OCI-LY3 (cell line): Measurements from ENCODE around the gene PAMR1.

Source experiments
- H2AFZ ChIP-seq: fragments of 200-600, 300-600 bp; shearing (Covaris generic); 2 replicates; pipeline ENCODE4 v1.6.0; 2014; ENCODE audit warnings: antibody characterized with exemption, low read depth, low read length
- H3K27ac ChIP-seq: fragments of 200-600, 300-600 bp; sonication (generic); 2 replicates; pipeline ENCODE4 v1.5.1; 2014; ENCODE audit warnings: mild to moderate bottlenecking, low read length, moderate library complexity, mixed read lengths
- H3K27me3 ChIP-seq: fragments of 200-600, 300-600 bp; sonication (generic); 2 replicates; pipeline ENCODE4 v1.6.1; 2014; ENCODE audit warnings: low read depth, low read length, mixed read lengths
- H3K36me3 ChIP-seq: fragments of 200-600, 300-600 bp; sonication (generic); replicated peaks from 2 replicates; pipeline ENCODE3; 2014; ENCODE audit warnings: low read depth, low read length, mixed read lengths
- H3K4me1 ChIP-seq: fragments of 300-600, 200-600 bp; sonication (generic); 2 replicates; pipeline ENCODE4 v1.6.1; 2014; ENCODE audit warnings: low read length, mixed read lengths
- H3K4me2 ChIP-seq: fragments of 200-600, 300-600 bp; sonication (generic); 2 replicates; pipeline ENCODE4 v1.6.1; 2014; ENCODE audit warnings: low read length, mixed read lengths
- H3K4me3 ChIP-seq: fragments of 300-600, 200-600 bp; sonication (generic); 2 replicates; pipeline ENCODE4 v1.5.1; 2014; ENCODE audit warnings: antibody characterized with exemption, mild to moderate bottlenecking, low read length, moderate library complexity
- H3K79me2 ChIP-seq: fragments of 300-600, 200-600 bp; shearing (Covaris generic); 2 replicates; pipeline ENCODE4 v1.6.1; 2014; ENCODE audit warnings: mild to moderate bottlenecking, low read length, mixed read lengths
- H3K9ac ChIP-seq: fragments of 300-600, 200-600 bp; shearing (Covaris generic); 2 replicates; pipeline ENCODE4 v1.6.0; 2014; ENCODE audit warnings: mild to moderate bottlenecking, low read length, moderate library complexity
- H3K9me3 ChIP-seq: fragments of 200-600, 300-600 bp; shearing (Covaris generic); 2 replicates; pipeline ENCODE4 v1.6.1; 2014; ENCODE audit warnings: low read length, mixed read lengths; ENCODE audit not compliant: insufficient read depth
- H4K20me1 ChIP-seq: fragments of 200-600, 300-600 bp; sonication (generic); 2 replicates; pipeline ENCODE4 v1.6.1; 2016; ENCODE audit warnings: low read length, mixed read lengths; ENCODE audit not compliant: insufficient read depth
- CTCF ChIP-seq: fragments of 200-600, 300-600 bp; sonication (generic); IDR thresholded peaks from 2 replicates; pipeline ENCODE4 v1.5.1; 2014; ENCODE audit warnings: antibody characterized with exemption, low read length, low read depth
- EZH2phosphoT487 ChIP-seq: fragments of 200-600 bp; shearing (Covaris generic); IDR thresholded peaks from 2 replicates; pipeline ENCODE4 v1.6.1; 2018; ENCODE audit warnings: antibody characterized with exemption, mixed run types, low read depth

PAMR1 gene

GRCh38 chr11:35525501-35526175, at the start of gene PAMR1:
Gene PAMR1, minus strand, starts transcription at chr11:35525616. Its CDS starts 31 bp downstream, at chr11:35525585.
- Histone ChIP-seq H2AFZ (no peak within 1 kb of the TSS), H4K20me1 (no peaks in the 10 kb centered on the region), H3K4me2 (no peak within 1 kb of the TSS), H3K9me3 (no peaks in the 10 kb centered on the region), H3K9ac (no peak within 1 kb of the TSS), H3K27ac (no peak within 1 kb of the TSS), H3K4me1 (no peaks in the 10 kb centered on the region), H3K79me2 (no peaks in the 10 kb centered on the region), H3K27me3 (peaks cover 50% of the 10 kb centered on the region), H3K4me3 (no peak within 1 kb of the TSS), H3K36me3 (no peaks in the 10 kb centered on the region)
- TF ChIP-seq CTCF, result no peak
- TF ChIP-seq EZH2phosphoT487, result no peak

GRCh38 chr11:35571696-35572095, 46.3 kb upstream of the PAMR1 start:
- H3K79me2 ChIP-seq, result no peaks in the 10 kb centered on the region
- H4K20me1 ChIP-seq, result no peaks in the 10 kb centered on the region
- H3K4me2 ChIP-seq, result no peak overlapping the region
- peaks cover 43% of the 10 kb centered on the region for H3K27me3 ChIP-seq
- no peaks in the 10 kb centered on the region for H3K4me1 ChIP-seq
- no peak overlapping the region for H3K9ac ChIP-seq
- H3K36me3 ChIP-seq, result no peaks in the 10 kb centered on the region
- TF ChIP-seq CTCF (no peak), EZH2phosphoT487 (no peak)
- H3K9me3 ChIP-seq, result no peaks in the 10 kb centered on the region
- no peak overlapping the region for H3K4me3 ChIP-seq
- H3K27ac ChIP-seq, result no peak overlapping the region
- no peak overlapping the region for H2AFZ ChIP-seq

GRCh38 chr11:35567737-35568465, 42.5 kb upstream of the PAMR1 start:
- no peaks in the 10 kb centered on the region for H3K4me1 ChIP-seq
- H3K79me2 ChIP-seq, result no peaks in the 10 kb centered on the region
- no peaks in the 10 kb centered on the region for H3K36me3 ChIP-seq
- H3K9ac ChIP-seq, result no peak overlapping the region
- H3K9me3 ChIP-seq, result no peaks in the 10 kb centered on the region
- no peak overlapping the region for H3K4me2 ChIP-seq
- no peak overlapping the region for H2AFZ ChIP-seq
- no peak overlapping the region for H3K4me3 ChIP-seq
- H3K27me3 ChIP-seq, result peaks cover 33% of the 10 kb centered on the region
- TF ChIP-seq EZH2phosphoT487 (no peak), CTCF (no peak)
- no peak overlapping the region for H3K27ac ChIP-seq
- H4K20me1 ChIP-seq, result no peaks in the 10 kb centered on the region

GRCh38 chr11:35566885-35567284, 41.5 kb upstream of the PAMR1 start:
- Histone ChIP-seq H3K27me3 (peaks cover 37% of the 10 kb centered on the region), H4K20me1 (no peaks in the 10 kb centered on the region), H3K4me3 (no peak overlapping the region), H3K9ac (no peak overlapping the region), H2AFZ (no peak overlapping the region), H3K36me3 (no peaks in the 10 kb centered on the region), H3K4me1 (no peaks in the 10 kb centered on the region), H3K4me2 (no peak overlapping the region), H3K79me2 (no peaks in the 10 kb centered on the region), H3K9me3 (no peaks in the 10 kb centered on the region), H3K27ac (no peak overlapping the region)
- TF ChIP-seq EZH2phosphoT487 (no peak), CTCF (no peak)
